ENCODE data around the gene GPR15LG.

GPR15LG gene

GRCh38 chr10:84230359-84230758, 56.8 kb downstream of the GPR15LG start:
- H3K4me3 ChIP-seq (ENCODE audit: low read depth, low read length, poor library complexity, severe bottlenecking), result no peak overlapping the region
- H3K27ac ChIP-seq (ENCODE audit: low read depth, low read length, poor library complexity, severe bottlenecking), result no peak overlapping the region
- H3K9me3 ChIP-seq (ENCODE audit: low read length), result no peaks in the 10 kb centered on the region
- H3F3A ChIP-seq (ENCODE audit: insufficient read depth, low read length), result no peaks in the 10 kb centered on the region
- no peaks in the 10 kb centered on the region for H3K9me2 ChIP-seq (ENCODE audit: low read depth, low read length)
- no peaks in the 10 kb centered on the region for H3K27me3 ChIP-seq (ENCODE audit: insufficient read depth, low read length)
- no peaks in the 10 kb centered on the region for H4K20me1 ChIP-seq (ENCODE audit: insufficient read depth, low read length)
- H3K36me3 ChIP-seq (ENCODE audit: insufficient read depth, low read length), result no peaks in the 10 kb centered on the region
- no peak overlapping the region for H3K9ac ChIP-seq (ENCODE audit: low read length)
- H3K79me2 ChIP-seq (ENCODE audit: insufficient read depth, low read length), result no peaks in the 10 kb centered on the region
- no peaks in the 10 kb centered on the region for H3K4me1 ChIP-seq (ENCODE audit: insufficient read depth, low read length, severe bottlenecking)
- H2AFZ ChIP-seq (ENCODE audit: low read length), result no peak overlapping the region
- H3K4me2 ChIP-seq (ENCODE audit: low read length), result no peak overlapping the region
- TF ChIP-seq, protein P1, sequence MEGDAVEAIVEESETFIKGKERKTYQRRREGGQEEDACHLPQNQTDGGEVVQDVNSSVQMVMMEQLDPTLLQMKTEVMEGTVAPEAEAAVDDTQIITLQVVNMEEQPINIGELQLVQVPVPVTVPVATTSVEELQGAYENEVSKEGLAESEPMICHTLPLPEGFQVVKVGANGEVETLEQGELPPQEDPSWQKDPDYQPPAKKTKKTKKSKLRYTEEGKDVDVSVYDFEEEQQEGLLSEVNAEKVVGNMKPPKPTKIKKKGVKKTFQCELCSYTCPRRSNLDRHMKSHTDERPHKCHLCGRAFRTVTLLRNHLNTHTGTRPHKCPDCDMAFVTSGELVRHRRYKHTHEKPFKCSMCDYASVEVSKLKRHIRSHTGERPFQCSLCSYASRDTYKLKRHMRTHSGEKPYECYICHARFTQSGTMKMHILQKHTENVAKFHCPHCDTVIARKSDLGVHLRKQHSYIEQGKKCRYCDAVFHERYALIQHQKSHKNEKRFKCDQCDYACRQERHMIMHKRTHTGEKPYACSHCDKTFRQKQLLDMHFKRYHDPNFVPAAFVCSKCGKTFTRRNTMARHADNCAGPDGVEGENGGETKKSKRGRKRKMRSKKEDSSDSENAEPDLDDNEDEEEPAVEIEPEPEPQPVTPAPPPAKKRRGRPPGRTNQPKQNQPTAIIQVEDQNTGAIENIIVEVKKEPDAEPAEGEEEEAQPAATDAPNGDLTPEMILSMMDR (IDR thresholded peaks at IDR 0.05; ENCODE audit: low read length), result no peak
- TF ChIP-seq EZH2 (IDR thresholded peaks at IDR 0.05; ENCODE audit: borderline replicate concordance, low read length), result no peak

DNA sequence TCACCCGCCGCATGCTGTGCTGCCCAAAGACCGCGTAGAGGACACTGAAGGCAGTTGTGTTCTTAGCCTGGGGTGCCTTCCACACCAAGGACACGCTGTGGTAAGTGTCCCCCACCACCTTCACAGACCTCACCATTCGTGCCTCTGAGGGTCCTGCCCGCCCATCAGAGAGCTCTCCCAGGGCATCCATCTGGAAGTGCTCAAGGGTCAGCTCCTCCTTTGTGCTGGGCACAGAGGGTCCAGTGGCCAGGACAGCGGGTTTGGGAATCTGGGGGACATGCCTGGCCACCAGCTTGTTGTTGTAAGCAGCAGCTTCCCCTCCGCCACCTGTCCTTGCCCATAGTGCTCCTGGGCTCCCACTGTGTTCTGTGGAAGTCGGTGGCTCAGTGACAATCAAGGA, 58.8 kb downstream of the GPR15LG start:
- H3F3A ChIP-seq (ENCODE audit: insufficient read depth, low read length), result no peaks in the 10 kb centered on the region
- no peak overlapping the region for H2AFZ ChIP-seq (ENCODE audit: low read length)
- H3K27me3 ChIP-seq (ENCODE audit: insufficient read depth, low read length), result no peaks in the 10 kb centered on the region
- no peak for TF ChIP-seq EZH2 (IDR thresholded peaks at IDR 0.05; ENCODE audit: borderline replicate concordance, low read length)
- TF ChIP-seq, protein P1 (IDR thresholded peaks at IDR 0.05; ENCODE audit: low read length), result no peak
- H3K9me2 ChIP-seq (ENCODE audit: low read depth, low read length), result no peaks in the 10 kb centered on the region
- no peaks in the 10 kb centered on the region for H3K79me2 ChIP-seq (ENCODE audit: insufficient read depth, low read length)
- no peaks in the 10 kb centered on the region for H3K36me3 ChIP-seq (ENCODE audit: insufficient read depth, low read length)
- no peaks in the 10 kb centered on the region for H4K20me1 ChIP-seq (ENCODE audit: insufficient read depth, low read length)
- no peaks in the 10 kb centered on the region for H3K9me3 ChIP-seq (ENCODE audit: low read length)
- no peaks in the 10 kb centered on the region for H3K4me1 ChIP-seq (ENCODE audit: insufficient read depth, low read length, severe bottlenecking)
- H3K9ac ChIP-seq (ENCODE audit: low read length), result no peak overlapping the region
- no peak overlapping the region for H3K4me3 ChIP-seq (ENCODE audit: low read depth, low read length, poor library complexity, severe bottlenecking)
- no peak overlapping the region for H3K4me2 ChIP-seq (ENCODE audit: low read length)
- no peak overlapping the region for H3K27ac ChIP-seq (ENCODE audit: low read depth, low read length, poor library complexity, severe bottlenecking)

DNA sequence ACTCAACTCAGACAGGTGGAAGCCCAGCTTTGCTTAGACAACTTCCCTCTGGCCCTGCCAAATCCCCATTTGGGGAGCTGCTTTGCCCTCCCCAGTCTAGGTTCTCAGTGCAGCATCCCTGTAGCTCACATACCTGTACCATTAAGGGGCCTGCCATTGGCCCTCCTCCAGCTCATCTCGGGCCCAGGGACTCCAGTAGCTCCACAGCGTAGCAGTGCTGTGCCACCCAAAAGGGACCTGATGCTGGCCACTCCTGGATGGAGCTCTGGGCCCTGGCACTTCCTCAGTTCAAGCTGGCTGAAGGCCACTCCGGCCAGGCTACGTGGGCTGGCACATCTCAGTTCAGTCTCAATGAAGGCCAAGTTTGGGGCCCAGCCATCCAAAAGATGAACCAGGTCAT, 60.3 kb downstream of the GPR15LG start:
- Histone ChIP-seq H3K9ac (ENCODE audit: low read length) (no peak overlapping the region), H3F3A (ENCODE audit: insufficient read depth, low read length) (no peaks in the 10 kb centered on the region), H3K9me3 (ENCODE audit: low read length) (no peaks in the 10 kb centered on the region), H3K36me3 (ENCODE audit: insufficient read depth, low read length) (no peaks in the 10 kb centered on the region), H3K9me2 (ENCODE audit: low read depth, low read length) (no peaks in the 10 kb centered on the region), H3K4me3 (ENCODE audit: low read depth, low read length, poor library complexity, severe bottlenecking) (no peak overlapping the region), H2AFZ (ENCODE audit: low read length) (no peak overlapping the region), H3K27me3 (ENCODE audit: insufficient read depth, low read length) (no peaks in the 10 kb centered on the region), H3K79me2 (ENCODE audit: insufficient read depth, low read length) (no peaks in the 10 kb centered on the region), H3K4me2 (ENCODE audit: low read length) (no peak overlapping the region), H4K20me1 (ENCODE audit: insufficient read depth, low read length) (no peaks in the 10 kb centered on the region), H3K4me1 (ENCODE audit: insufficient read depth, low read length, severe bottlenecking) (no peaks in the 10 kb centered on the region), H3K27ac (ENCODE audit: low read depth, low read length, poor library complexity, severe bottlenecking) (no peak overlapping the region)
- TF ChIP-seq EZH2 (IDR thresholded peaks at IDR 0.05; ENCODE audit: borderline replicate concordance, low read length), result no peak
- TF ChIP-seq, protein P1 (IDR thresholded peaks at IDR 0.05; ENCODE audit: low read length), result no peak
